IMR-90 (cell line): ENCODE results near the gene PSMA6. TPM values are rescaled to one million over a fixed set of nuclear protein-coding genes. Genes with fewer than 3 reads are reported as not detected.

Experiments used
- ATAC-seq: fragments of 200-7000 bp; cut with Tn5 transposase; 2 replicates; pipeline ENCODE4 v1.9.1; 2020; ENCODE audit warnings: low read depth, mild to moderate bottlenecking, moderate library complexity
- BruUV-seq: library from RNA; stranded (reverse); fragments of 400-500 nt; replicated peaks from 2 replicates; lab custom pipeline; 2021; lab: Mats Ljungman, UMichigan
- CTCF ChIA-PET: fragments of 300-600 bp; formaldehyde crosslinking; extraction: SDS; loops from one replicate; lab custom pipeline; 2021; ENCODE audit warnings: antibody characterized with exemption; lab: Yijun Ruan, JAX
- POLR2A ChIA-PET: fragments of 300-600 bp; sonication (Branson Sonifier 250); formaldehyde crosslinking; loops from one replicate; lab custom pipeline; 2022; ENCODE audit warnings: antibody characterized with exemption; ENCODE audit not compliant: unreplicated experiment; lab: Charles Lee
- DNase-seq: peaks from one replicate; pipeline ENCODE4 v3.0.0; 2013
- H2AFZ ChIP-seq: replicated peaks from 2 replicates; pipeline ENCODE3; 2013; ENCODE audit warnings: low read length, mild to moderate bottlenecking; ENCODE audit not compliant: poor library complexity
- H2AK5ac ChIP-seq: 2 replicates; pipeline ENCODE4 v1.6.1; 2013; ENCODE audit warnings: low read depth, low read length, inconsistent platforms
- H2AK9ac ChIP-seq: replicated peaks from 2 replicates; pipeline ENCODE3; 2013; ENCODE audit warnings: mild to moderate bottlenecking, low read depth, low read length, moderate library complexity; ENCODE audit not compliant: poor library complexity
- H2BK120ac ChIP-seq: 2 replicates; pipeline ENCODE4 v1.6.1; 2013; ENCODE audit warnings: low read depth, low read length, inconsistent platforms
- H2BK15ac ChIP-seq: 3 replicates; pipeline ENCODE4 v1.6.1; 2013; ENCODE audit warnings: low read depth, low read length, inconsistent platforms
- H2BK20ac ChIP-seq: 2 replicates; pipeline ENCODE4 v1.6.1; 2013; ENCODE audit warnings: low read depth, mild to moderate bottlenecking, inconsistent platforms, low read length, moderate library complexity
- H2BK5ac ChIP-seq: 2 replicates; pipeline ENCODE4 v1.6.1; 2013; ENCODE audit warnings: mild to moderate bottlenecking, low read depth, low read length, inconsistent platforms; ENCODE audit not compliant: poor library complexity, severe bottlenecking
- H3K14ac ChIP-seq: replicated peaks from 2 replicates; pipeline ENCODE4 v1.6.1; 2013; ENCODE audit warnings: low read depth, low read length, inconsistent platforms
- H3K18ac ChIP-seq: 2 replicates; pipeline ENCODE4 v1.6.1; 2013; ENCODE audit warnings: low read depth, low read length, control low read depth
- H3K23ac ChIP-seq: 2 replicates; pipeline ENCODE4 v1.6.1; 2013; ENCODE audit warnings: low read depth, low read length, inconsistent platforms
- H3K27ac ChIP-seq: 2 replicates; pipeline ENCODE4 v1.5.1; 2013; ENCODE audit warnings: mild to moderate bottlenecking, control low read depth, low read length; ENCODE audit not compliant: insufficient read depth
- H3K27me3 ChIP-seq: 2 replicates; pipeline ENCODE4 v1.6.1; 2013; ENCODE audit warnings: low read length; ENCODE audit not compliant: control insufficient read depth, insufficient read depth
- H3K36me3 ChIP-seq: 2 replicates; pipeline ENCODE4 v1.6.1; 2013; ENCODE audit warnings: low read length, mixed read lengths; ENCODE audit not compliant: control insufficient read depth, insufficient read depth
- H3K4ac ChIP-seq: 2 replicates; pipeline ENCODE4 v1.6.1; 2013; ENCODE audit warnings: low read depth, low read length, inconsistent platforms
- H3K4me1 ChIP-seq: 2 replicates; pipeline ENCODE4 v1.6.1; 2013; ENCODE audit warnings: low read length, mixed read lengths; ENCODE audit not compliant: control insufficient read depth, insufficient read depth
- H3K4me2 ChIP-seq: 2 replicates; pipeline ENCODE4 v1.6.1; 2013; ENCODE audit warnings: low read depth, mild to moderate bottlenecking, control low read depth, low read length, moderate library complexity
- H3K4me3 ChIP-seq: 2 replicates; pipeline ENCODE4 v1.5.1; 2013; ENCODE audit warnings: low read depth, mild to moderate bottlenecking, control low read depth, low read length, moderate library complexity; ENCODE audit not compliant: insufficient read depth
- H3K56ac ChIP-seq: 2 replicates; pipeline ENCODE4 v1.6.1; 2013; ENCODE audit warnings: low read length, inconsistent platforms; ENCODE audit not compliant: insufficient read depth; ENCODE audit errors: extremely low read depth
- H3K79me1 ChIP-seq, 2 experiments: 2 replicates each; pipeline ENCODE4 v1.6.1; 2013; ENCODE audit warnings: low read length in 2 of 2, inconsistent platforms in 1 of 2, low read depth in 1 of 2
- H3K9ac ChIP-seq: 2 replicates; pipeline ENCODE4 v1.6.1; 2013; ENCODE audit warnings: low read depth, low read length, control low read depth
- H3K9me1 ChIP-seq: 2 replicates; pipeline ENCODE4 v1.6.1; 2013; ENCODE audit warnings: low read length, inconsistent platforms; ENCODE audit not compliant: insufficient read depth
- H3K9me3 ChIP-seq: 2 replicates; pipeline ENCODE4 v1.6.1; 2013; ENCODE audit warnings: low read length; ENCODE audit not compliant: control insufficient read depth, insufficient read depth
- H4K20me1 ChIP-seq: 2 replicates; pipeline ENCODE4 v1.6.1; 2013; ENCODE audit warnings: low read length, inconsistent platforms; ENCODE audit not compliant: insufficient read depth
- H4K5ac ChIP-seq: 2 replicates; pipeline ENCODE4 v1.6.1; 2013; ENCODE audit warnings: mild to moderate bottlenecking, low read depth, low read length, control low read depth
- H4K8ac ChIP-seq, 2 experiments: 2 replicates each; pipeline ENCODE4 v1.6.1; 2013; ENCODE audit warnings: low read depth in 2 of 2, low read length in 2 of 2, control low read depth in 1 of 2, inconsistent platforms in 1 of 2
- H4K91ac ChIP-seq: 2 replicates; pipeline ENCODE4 v1.6.1; 2013; ENCODE audit warnings: low read depth, low read length, inconsistent platforms; ENCODE audit not compliant: insufficient read depth
- BHLHE40 ChIP-seq: fragments of 150-350 bp; IDR thresholded peaks from 2 replicates; pipeline ENCODE4 v1.6.1; 2016; ENCODE audit warnings: mild to moderate bottlenecking, low read depth, low read length
- CTCF ChIP-seq: conservative IDR thresholded peaks from 2 replicates; pipeline ENCODE4 v1.5.1; 2012; ENCODE audit warnings: mild to moderate bottlenecking, low read depth, low read length, improper control_type of control experiment
- MXI1 ChIP-seq: IDR thresholded peaks from 2 replicates; pipeline ENCODE4 v1.6.1; 2012; ENCODE audit warnings: low read depth, mild to moderate bottlenecking, low read length, moderate library complexity, borderline replicate concordance
- NFE2L2 ChIP-seq: fragments of 150-350 bp; IDR thresholded peaks from 2 replicates; pipeline ENCODE4 v1.6.1; 2016; ENCODE audit warnings: low read depth, mild to moderate bottlenecking, low read length
- POLR2A ChIP-seq: IDR thresholded peaks from 2 replicates; pipeline ENCODE4 v1.6.1; 2012; ENCODE audit warnings: mild to moderate bottlenecking, low read depth, low read length
- RCOR1 ChIP-seq: IDR thresholded peaks from 2 replicates; pipeline ENCODE4 v1.6.1; 2012; ENCODE audit warnings: mild to moderate bottlenecking, low read length, improper control_type of control experiment; ENCODE audit not compliant: insufficient replicate concordance
- SMC3 ChIP-seq: fragments of 150-350 bp; IDR thresholded peaks from 2 replicates; pipeline ENCODE4 v1.6.1; 2016; ENCODE audit warnings: low read depth, mild to moderate bottlenecking, antibody characterized with exemption, low read length, moderate library complexity
- USF2 ChIP-seq: fragments of 150-350 bp; IDR thresholded peaks from 2 replicates; pipeline ENCODE4 v1.6.1; 2017; ENCODE audit warnings: mild to moderate bottlenecking, antibody characterized with exemption, low read length, low read depth
- WGBS, 2 experiments: methylation state at CpG; one replicate each; pipeline versions ENCODE4 v1.1.5 to v1.1.7; 2013; ENCODE audit warnings: missing lambda C conversion rate in 2 of 2; ENCODE audit not compliant: insufficient read length in 1 of 2; ENCODE audit errors: extremely low coverage in 2 of 2; 5-methylcytosine and 5-hydroxymethylcytosine counted together
- dilution Hi-C: fragments of 300-500 bp; cut with HindIII; formaldehyde crosslinking; loops from one replicate; pipeline ENCODE4 v1.14.3; 2018; ENCODE audit warnings: low sequenced_read_pairs; ENCODE audit not compliant: unreplicated experiment
- in situ Hi-C: fragments of 300-500 bp; cut with MboI; formaldehyde crosslinking; loops from 3 replicates; pipeline ENCODE4 v1.14.3; 2019; ENCODE audit warnings: low sequenced_read_pairs, inconsistent platforms, mixed read lengths
- intact Hi-C: fragments of 100-400 bp; cut with micrococcal nuclease; formaldehyde crosslinking; loops from 2 replicates; pipeline ENCODE4 v1.10.0; 2022
- polyA plus RNA-seq, 3 experiments: library from polyadenylated mRNA; depleted of rRNA; stranded (reverse); fragments of >200 nt; gene quantifications; 2 replicates each; pipeline ENCODE4 v1.2.3, GENCODE V29; 2012; ENCODE audit warnings: low replicate concordance in 1 of 3
- total RNA-seq: library from RNA; depleted of rRNA; stranded (reverse); fragments of >200 nt; gene quantifications from 2 replicates; pipeline ENCODE4 v1.2.3, GENCODE V29; 2012

Gene PSMA6
- total and polyA plus RNA-seq, 2 of the 4 experiments (the other 2 are of a cell fraction), result 184 to 530 TPM

DNA sequence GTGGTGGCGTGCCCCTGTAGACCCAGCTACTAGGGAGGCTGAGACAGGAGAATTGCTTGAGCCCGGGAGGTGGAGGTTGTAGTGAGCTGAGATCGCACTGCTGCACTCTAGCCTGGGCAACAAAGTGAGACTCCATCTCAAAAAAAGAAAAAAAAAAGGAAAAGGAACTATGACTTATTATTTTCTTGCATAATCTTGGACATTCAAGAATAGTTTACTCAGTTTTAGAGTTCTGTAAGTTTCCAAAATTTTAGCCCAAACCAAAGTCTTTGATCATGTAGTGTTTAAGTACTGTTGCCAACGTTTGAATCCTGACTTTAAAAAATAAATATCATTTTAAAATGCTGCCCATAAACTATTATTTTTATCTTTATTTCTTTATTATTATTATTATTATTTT, 6.2 kb downstream of the PSMA6 start:
- no peak overlapping the region for H2AFZ ChIP-seq
- dilution Hi-C loops, result no loop called here
- no peak overlapping the region for H2BK5ac ChIP-seq
- no peaks in the 10 kb centered on the region for H3K27me3 ChIP-seq
- H4K91ac ChIP-seq, result no peak overlapping the region
- H3K9me1 ChIP-seq, result peaks cover 9% of the 10 kb centered on the region
- H3K56ac ChIP-seq, result no peak overlapping the region
- no peak overlapping the region for H2BK15ac ChIP-seq
- H3K18ac ChIP-seq, result no peak overlapping the region
- H3K9me3 ChIP-seq, result no peaks in the 10 kb centered on the region
- BruUV-seq, result no TSS peak
- H3K79me1 ChIP-seq, result peaks cover 3 to 42% of the 10 kb centered on the region in 2 experiments; a peak in 3 of 4 replicates
- ChIA-PET POLR2A (interaction anchor here (0.6 kb wide), 1 partner anchor 86 kb away, joined by 4 read pairs; no protein-coding TSS in a partner anchor), CTCF (no interaction called here)
- H3K9ac ChIP-seq, result no peak overlapping the region
- in situ Hi-C loops, result loop anchor here (10.0 kb wide), 1 partner anchor 106 kb away; the partner anchor contains the start of gene NFKBIA
- intact Hi-C loops, result no loop called here
- H2AK9ac ChIP-seq, result no peak overlapping the region
- no peak overlapping the region for H3K23ac ChIP-seq
- no peak overlapping the region for H2BK20ac ChIP-seq
- H2AK5ac ChIP-seq, result no peak overlapping the region
- no peak overlapping the region for H3K14ac ChIP-seq
- H4K20me1 ChIP-seq, result peaks cover 44% of the 10 kb centered on the region
- TF ChIP-seq NFE2L2, result no peak
- no peak for TF ChIP-seq MXI1
- no peak for TF ChIP-seq RCOR1
- TF ChIP-seq POLR2A, result no peak
- TF ChIP-seq CTCF, result no peak
- no peak for TF ChIP-seq BHLHE40
- TF ChIP-seq USF2, result no peak
- no peak for TF ChIP-seq SMC3
- peaks cover 7% of the 10 kb centered on the region for H3K4me1 ChIP-seq
- H4K8ac ChIP-seq, result no peak overlapping the region
- H3K4ac ChIP-seq, result no peak overlapping the region
- no peak overlapping the region for H3K4me3 ChIP-seq
- no peak overlapping the region for H2BK120ac ChIP-seq
- H3K36me3 ChIP-seq, result peaks cover 2% of the 10 kb centered on the region
- WGBS, 2 experiments, result no CpG with 5 or more reads among the region's 4 CpGs
- no peak overlapping the region for H4K5ac ChIP-seq
- ATAC-seq (no peak), DNase-seq (no peak)
- H3K27ac ChIP-seq, result no peak overlapping the region
- H3K4me2 ChIP-seq, result no peak overlapping the region
